Measurements from ENCODE around the gene KLHL18. TPM values are rescaled to one million over a fixed set of nuclear protein-coding genes. Genes with fewer than 3 reads are reported as not detected.

Gene KLHL18
- total RNA-seq, 2 experiments from 2014 or later, result 13.1 to 28.6 TPM

- TF ChIP-seq, protein P1, sequence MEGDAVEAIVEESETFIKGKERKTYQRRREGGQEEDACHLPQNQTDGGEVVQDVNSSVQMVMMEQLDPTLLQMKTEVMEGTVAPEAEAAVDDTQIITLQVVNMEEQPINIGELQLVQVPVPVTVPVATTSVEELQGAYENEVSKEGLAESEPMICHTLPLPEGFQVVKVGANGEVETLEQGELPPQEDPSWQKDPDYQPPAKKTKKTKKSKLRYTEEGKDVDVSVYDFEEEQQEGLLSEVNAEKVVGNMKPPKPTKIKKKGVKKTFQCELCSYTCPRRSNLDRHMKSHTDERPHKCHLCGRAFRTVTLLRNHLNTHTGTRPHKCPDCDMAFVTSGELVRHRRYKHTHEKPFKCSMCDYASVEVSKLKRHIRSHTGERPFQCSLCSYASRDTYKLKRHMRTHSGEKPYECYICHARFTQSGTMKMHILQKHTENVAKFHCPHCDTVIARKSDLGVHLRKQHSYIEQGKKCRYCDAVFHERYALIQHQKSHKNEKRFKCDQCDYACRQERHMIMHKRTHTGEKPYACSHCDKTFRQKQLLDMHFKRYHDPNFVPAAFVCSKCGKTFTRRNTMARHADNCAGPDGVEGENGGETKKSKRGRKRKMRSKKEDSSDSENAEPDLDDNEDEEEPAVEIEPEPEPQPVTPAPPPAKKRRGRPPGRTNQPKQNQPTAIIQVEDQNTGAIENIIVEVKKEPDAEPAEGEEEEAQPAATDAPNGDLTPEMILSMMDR (conservative IDR thresholded peaks at IDR 0.05; ENCODE audit: low read length), result no peak
- no peak for TF ChIP-seq EZH2phosphoT487 (IDR thresholded peaks at IDR 0.05; ENCODE audit: borderline replicate concordance, low read depth, low read length)
- ChIA-PET CTCF (ENCODE audit: unreplicated experiment) (no interaction called here), POLR2A (interaction anchor here (0.6 kb wide), 1 partner anchor 61 kb away, joined by 3 read pairs; no protein-coding TSS in a partner anchor)
- no peaks in the 10 kb centered on the region for H4K20me1 ChIP-seq (ENCODE audit: insufficient read depth, low read length)
- H3K9me3 ChIP-seq (ENCODE audit: low read length), result no peaks in the 10 kb centered on the region
- peaks cover 36% of the 10 kb centered on the region for H3K79me2 ChIP-seq (ENCODE audit: insufficient read depth, low read depth, low read length)
- H3K9me2 ChIP-seq (ENCODE audit: insufficient read depth, low read length), result no peaks in the 10 kb centered on the region
- H3K27ac ChIP-seq (ENCODE audit: low read depth, low read length, poor library complexity, severe bottlenecking), result no peak overlapping the region
- intact Hi-C loops (cut with micrococcal nuclease; ENCODE audit: unreplicated experiment), result no loop called here
- H3K4me2 ChIP-seq (ENCODE audit: low read length), result no peak overlapping the region
- no peak overlapping the region for H3K4me3 ChIP-seq (ENCODE audit: low read depth, low read length, poor library complexity, severe bottlenecking)
- H3K36me3 ChIP-seq (ENCODE audit: insufficient read depth, low read length), result peaks cover 36% of the 10 kb centered on the region
- DNase-seq (ENCODE audit: low spot score), result no peak
- peaks cover 11% of the 10 kb centered on the region for H3K4me1 ChIP-seq (ENCODE audit: insufficient read depth, low read length, poor library complexity, severe bottlenecking)
- H2AFZ ChIP-seq (ENCODE audit: low read length), result no peak overlapping the region
- BruUV-seq (replicated peaks), result no TSS peak
These were observed 27.6 kb downstream of the KLHL18 start for GRCh38 chr3:47310391-47310790.

DNA sequence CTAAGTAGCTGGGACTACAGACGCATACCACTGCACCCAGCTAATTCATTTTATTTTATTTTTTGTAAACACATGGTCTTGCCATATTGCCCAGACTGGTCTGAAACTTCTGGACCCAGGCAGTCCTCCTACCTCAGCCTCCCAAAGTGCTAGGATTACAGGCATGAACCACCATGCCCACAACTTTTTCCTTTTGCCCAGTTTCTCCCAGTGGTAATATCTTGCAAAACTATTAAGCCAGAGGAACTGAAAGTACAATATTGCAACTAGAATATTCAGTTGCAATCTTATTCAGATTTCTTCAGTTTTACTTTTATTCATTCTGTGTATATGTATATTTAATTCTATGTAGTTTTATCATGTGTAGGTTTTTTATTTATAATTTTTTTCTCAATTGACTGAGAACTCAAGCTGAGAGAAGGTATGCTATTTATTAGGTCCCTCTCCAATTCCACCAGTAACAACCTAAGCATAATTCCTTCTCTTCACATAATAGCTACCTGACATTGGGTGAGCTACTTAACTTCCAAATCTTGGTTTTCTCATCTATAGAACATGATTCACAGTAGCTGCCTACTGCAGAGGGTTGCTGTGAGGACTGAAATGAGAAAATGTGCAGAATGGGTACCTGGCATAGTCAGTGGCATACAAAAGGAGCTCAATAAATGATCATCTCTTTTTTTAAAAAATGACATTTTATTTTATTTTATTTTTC is 30.8 kb downstream of the KLHL18 start:
- no peak overlapping the region for H2AFZ ChIP-seq (ENCODE audit: low read length)
- H3K4me1 ChIP-seq (ENCODE audit: insufficient read depth, low read length, poor library complexity, severe bottlenecking), result no peaks in the 10 kb centered on the region
- no peak for DNase-seq (ENCODE audit: low spot score)
- H3K27ac ChIP-seq (ENCODE audit: low read depth, low read length, poor library complexity, severe bottlenecking), result no peak overlapping the region
- H4K20me1 ChIP-seq (ENCODE audit: insufficient read depth, low read length), result no peaks in the 10 kb centered on the region
- TF ChIP-seq, protein P1 (conservative IDR thresholded peaks at IDR 0.05; ENCODE audit: low read length), result no peak
- TF ChIP-seq EZH2phosphoT487 (IDR thresholded peaks at IDR 0.05; ENCODE audit: borderline replicate concordance, low read depth, low read length), result no peak
- H3K4me2 ChIP-seq (ENCODE audit: low read length), result no peak overlapping the region
- POLR2A ChIA-PET, result interaction anchor here (0.7 to 2.4 kb wide), 6 partner anchors 9 to 248 kb away, joined by 3 to 11 read pairs (median 4); no protein-coding TSS in a partner anchor
- BruUV-seq (replicated peaks), result no TSS peak
- no peaks in the 10 kb centered on the region for H3K9me2 ChIP-seq (ENCODE audit: insufficient read depth, low read length)
- no peaks in the 10 kb centered on the region for H3K9me3 ChIP-seq (ENCODE audit: low read length)
- intact Hi-C loops (cut with micrococcal nuclease; ENCODE audit: unreplicated experiment), result no loop called here
- H3K36me3 ChIP-seq (ENCODE audit: insufficient read depth, low read length), result peaks cover 12% of the 10 kb centered on the region
- CTCF ChIA-PET (ENCODE audit: unreplicated experiment), result interaction anchor here (1.1 kb wide), 1 partner anchor 10 kb away, joined by 3 read pairs; no protein-coding TSS in a partner anchor
- peaks cover 14% of the 10 kb centered on the region; the same call in 1 of the 2 replicates for H3K79me2 ChIP-seq (ENCODE audit: insufficient read depth, low read depth, low read length)
- H3K4me3 ChIP-seq (ENCODE audit: low read depth, low read length, poor library complexity, severe bottlenecking), result no peak overlapping the region

Data from OCI-LY7 (cell line).